Smooth muscle cell (in vitro differentiated cells): ENCODE data around the gene CNOT9. TPM values are rescaled to one million over a fixed set of nuclear protein-coding genes. Genes with fewer than 3 reads are reported as not detected.
A peak's percentile ranks its signal among the peaks of the same experiment; 100 is the strongest.

ENCODE experiments used
- DNase-seq: peaks from one replicate; lab custom pipeline; 2025; ENCODE audit not compliant: unreplicated experiment; lab: John Stamatoyannopoulos, UW
- H2AFZ ChIP-seq: fragments of 200-600 bp; sonication (generic); 2 replicates; pipeline ENCODE4 v1.6.0; 2016; ENCODE audit warnings: antibody characterized with exemption, low read depth, mild to moderate bottlenecking
- H3F3A ChIP-seq: fragments of 200-600 bp; sonication (generic); 2 replicates; pipeline ENCODE4 v1.6.0; 2017; ENCODE audit warnings: antibody characterized with exemption, low read depth
- H3K27ac ChIP-seq: fragments of 200-600 bp; sonication (generic); 2 replicates; pipeline ENCODE4 v1.5.1; 2016; ENCODE audit warnings: low read depth, mild to moderate bottlenecking
- H3K27me3 ChIP-seq: fragments of 200-600 bp; sonication (generic); 2 replicates; pipeline ENCODE4 v1.6.1; 2016; ENCODE audit warnings: low read depth, mild to moderate bottlenecking
- H3K36me3 ChIP-seq: fragments of 200-600 bp; sonication (generic); 2 replicates; pipeline ENCODE4 v1.5.1; 2016; ENCODE audit warnings: low read depth
- H3K4me1 ChIP-seq: fragments of 200-600 bp; sonication (generic); 2 replicates; pipeline ENCODE4 v1.5.1; 2016; ENCODE audit warnings: low read depth
- H3K4me2 ChIP-seq: fragments of 200-600 bp; sonication (generic); 2 replicates; pipeline ENCODE4 v1.6.0; 2016; ENCODE audit warnings: mild to moderate bottlenecking
- H3K4me3 ChIP-seq: fragments of 200-600 bp; sonication (generic); 2 replicates; pipeline ENCODE4 v1.5.1; 2016; ENCODE audit warnings: mild to moderate bottlenecking
- H3K79me2 ChIP-seq: fragments of 200-600 bp; sonication (generic); 2 replicates; pipeline ENCODE4 v1.6.0; 2016; ENCODE audit warnings: low read depth, mild to moderate bottlenecking
- H3K9ac ChIP-seq: fragments of 200-600 bp; sonication (generic); 2 replicates; pipeline ENCODE4 v1.6.0; 2016; ENCODE audit warnings: low read depth
- H3K9me3 ChIP-seq: fragments of 200-600 bp; sonication (generic); replicated peaks from 2 replicates; pipeline ENCODE4 v1.5.1; 2016; ENCODE audit warnings: low read depth
- H4K20me1 ChIP-seq: fragments of 200-600 bp; sonication (generic); 2 replicates; pipeline ENCODE4 v1.6.0; 2016; ENCODE audit warnings: low read depth
- WGBS: methylation state at CpG from one replicate; pipeline ENCODE4 v1.1.7; 2016; ENCODE audit warnings: low lambda C conversion rate; 5-methylcytosine and 5-hydroxymethylcytosine counted together
- polyA plus RNA-seq: library from polyadenylated mRNA; unstranded; fragments of >200 nt; fragmentation: Nextera tagmentation; extraction: Ambion mirVana; gene quantifications from 2 replicates; pipeline ENCODE4 v1.2.1, GENCODE V29; 2016
- total RNA-seq: library from RNA; depleted of rRNA; stranded (reverse); fragments of >200 nt; gene quantifications from 2 replicates; pipeline ENCODE4 v1.2.3, GENCODE V29; 2014
- TF ChIP-seq, protein P1 (sequence below): fragments of 200-600 bp; sonication (generic); IDR thresholded peaks from 2 replicates; pipeline ENCODE4 v1.5.1; 2017; ENCODE audit warnings: borderline replicate concordance, mild to moderate bottlenecking, antibody characterized with exemption; ENCODE audit not compliant: insufficient read depth, poor library complexity, severe bottlenecking

Gene CNOT9
- total and polyA plus RNA-seq, 2 experiments from 2014 or later = 26.0 to 57.8 TPM

DNA sequence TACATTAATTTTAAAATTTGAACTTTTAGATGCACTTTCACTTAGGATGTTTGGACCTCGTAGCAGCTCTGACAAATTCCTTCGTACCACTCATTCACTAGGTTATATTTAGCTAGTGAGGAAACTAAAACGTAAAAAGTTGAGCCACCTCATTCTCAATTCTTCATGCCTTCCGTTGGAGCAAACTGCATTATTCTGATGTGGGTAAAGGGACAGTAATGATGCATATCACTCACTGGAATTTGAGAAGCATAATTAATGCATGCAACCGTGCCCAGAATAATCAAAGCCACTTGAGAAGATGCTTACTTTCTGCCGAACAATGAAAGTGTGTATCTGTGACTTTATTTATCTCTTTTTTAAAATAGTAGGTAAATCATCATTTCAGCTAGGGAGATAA, 2.2 kb downstream of the CNOT9 start:
- H3K4me1 ChIP-seq = peaks cover 23% of the 10 kb centered on the region
- H3K36me3 ChIP-seq = no peaks in the 10 kb centered on the region
- H3K27ac ChIP-seq = peak overlapping the region; percentile 94
- no peaks in the 10 kb centered on the region for H3F3A ChIP-seq
- no peak overlapping the region for H3K9ac ChIP-seq
- no peaks in the 10 kb centered on the region for H3K27me3 ChIP-seq
- H2AFZ ChIP-seq = no peak overlapping the region
- no peak for DNase-seq
- peaks cover 96% of the 10 kb centered on the region for H3K79me2 ChIP-seq
- no peaks in the 10 kb centered on the region for H3K9me3 ChIP-seq
- H4K20me1 ChIP-seq = peaks cover 32% of the 10 kb centered on the region
- WGBS = 57% methylated on average over 6 of the region's 6 CpGs
- peak overlapping the region; percentile 88 for H3K4me2 ChIP-seq
- peak overlapping the region; percentile 74 for H3K4me3 ChIP-seq
- TF ChIP-seq, protein P1, sequence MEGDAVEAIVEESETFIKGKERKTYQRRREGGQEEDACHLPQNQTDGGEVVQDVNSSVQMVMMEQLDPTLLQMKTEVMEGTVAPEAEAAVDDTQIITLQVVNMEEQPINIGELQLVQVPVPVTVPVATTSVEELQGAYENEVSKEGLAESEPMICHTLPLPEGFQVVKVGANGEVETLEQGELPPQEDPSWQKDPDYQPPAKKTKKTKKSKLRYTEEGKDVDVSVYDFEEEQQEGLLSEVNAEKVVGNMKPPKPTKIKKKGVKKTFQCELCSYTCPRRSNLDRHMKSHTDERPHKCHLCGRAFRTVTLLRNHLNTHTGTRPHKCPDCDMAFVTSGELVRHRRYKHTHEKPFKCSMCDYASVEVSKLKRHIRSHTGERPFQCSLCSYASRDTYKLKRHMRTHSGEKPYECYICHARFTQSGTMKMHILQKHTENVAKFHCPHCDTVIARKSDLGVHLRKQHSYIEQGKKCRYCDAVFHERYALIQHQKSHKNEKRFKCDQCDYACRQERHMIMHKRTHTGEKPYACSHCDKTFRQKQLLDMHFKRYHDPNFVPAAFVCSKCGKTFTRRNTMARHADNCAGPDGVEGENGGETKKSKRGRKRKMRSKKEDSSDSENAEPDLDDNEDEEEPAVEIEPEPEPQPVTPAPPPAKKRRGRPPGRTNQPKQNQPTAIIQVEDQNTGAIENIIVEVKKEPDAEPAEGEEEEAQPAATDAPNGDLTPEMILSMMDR = no peak

DNA sequence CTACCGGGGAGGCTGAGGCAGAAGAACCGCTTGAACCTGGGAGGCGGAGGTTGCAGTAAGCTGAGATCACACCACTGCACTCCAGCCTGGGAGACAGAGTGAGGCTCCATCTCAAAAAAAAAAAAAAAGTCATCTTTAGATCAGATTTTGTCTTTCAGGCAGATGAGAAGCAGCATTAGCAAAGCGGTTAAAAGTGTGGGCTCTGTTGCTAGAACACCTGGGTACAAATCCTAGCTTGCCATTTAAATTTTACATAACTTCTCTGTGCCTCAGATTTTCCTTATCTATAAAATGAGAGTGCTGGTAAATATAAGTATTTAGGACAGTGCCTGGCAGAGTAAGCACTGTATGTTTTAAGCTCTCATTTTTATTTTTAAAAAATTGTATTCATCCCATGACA, 8.2 kb downstream of the CNOT9 start:
- no peak overlapping the region for H3K9ac ChIP-seq
- no peak overlapping the region for H2AFZ ChIP-seq
- no peak overlapping the region for H3K27ac ChIP-seq
- TF ChIP-seq, protein P1 = no peak
- H3F3A ChIP-seq = no peaks in the 10 kb centered on the region
- H3K4me3 ChIP-seq = no peak overlapping the region
- no peaks in the 10 kb centered on the region for H3K36me3 ChIP-seq
- H3K27me3 ChIP-seq = no peaks in the 10 kb centered on the region
- H3K9me3 ChIP-seq = no peaks in the 10 kb centered on the region
- H4K20me1 ChIP-seq = peaks cover 76% of the 10 kb centered on the region
- peaks cover 91% of the 10 kb centered on the region for H3K79me2 ChIP-seq
- H3K4me1 ChIP-seq = no peaks in the 10 kb centered on the region
- WGBS = 92% methylated on average over 4 of the region's 4 CpGs
- no peak for DNase-seq
- H3K4me2 ChIP-seq = no peak overlapping the region

DNA sequence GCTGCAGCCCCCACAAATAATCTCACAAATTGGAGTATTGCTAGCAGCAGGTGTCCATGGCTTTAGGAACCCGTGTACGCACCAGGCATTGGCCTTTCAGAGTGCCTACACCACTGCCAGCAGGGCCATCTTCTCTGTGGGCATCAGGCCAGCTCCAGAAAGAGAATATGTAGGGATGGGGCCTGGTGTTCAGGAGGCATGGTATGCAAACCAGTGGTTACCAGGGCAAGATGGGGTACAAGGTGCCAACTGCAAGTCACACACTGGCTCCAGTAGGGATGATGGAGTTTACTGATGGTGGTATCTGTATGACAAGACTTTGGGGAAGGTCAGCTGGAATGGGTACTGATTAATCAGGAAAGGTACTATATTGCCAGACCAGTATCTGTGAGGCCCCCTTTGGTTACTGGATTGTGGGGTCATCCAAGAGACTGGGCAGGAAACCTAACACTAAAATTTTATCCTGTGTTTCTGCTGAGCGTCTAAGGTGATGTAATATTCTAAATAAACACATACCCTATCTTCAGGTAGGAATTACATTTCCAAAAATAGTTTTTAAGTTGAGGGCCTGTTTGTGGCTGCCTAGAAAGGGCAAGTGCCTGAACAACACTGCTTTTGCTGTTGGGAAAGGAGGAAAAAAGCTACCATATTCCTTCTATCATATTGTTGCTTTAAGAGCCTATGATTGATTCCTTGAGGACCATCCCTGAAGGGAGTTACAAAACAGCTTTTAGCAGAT, 9.0 kb downstream of the CNOT9 start:
- no peak overlapping the region for H2AFZ ChIP-seq
- no peaks in the 10 kb centered on the region for H3F3A ChIP-seq
- no peaks in the 10 kb centered on the region for H3K9me3 ChIP-seq
- TF ChIP-seq, protein P1 = no peak
- peaks cover 76% of the 10 kb centered on the region for H4K20me1 ChIP-seq
- WGBS = 98% methylated on average over 3 of the region's 3 CpGs
- H3K9ac ChIP-seq = no peak overlapping the region
- H3K4me1 ChIP-seq = no peaks in the 10 kb centered on the region
- no peak for DNase-seq
- H3K27me3 ChIP-seq = no peaks in the 10 kb centered on the region
- H3K36me3 ChIP-seq = no peaks in the 10 kb centered on the region
- no peak overlapping the region for H3K4me3 ChIP-seq
- H3K4me2 ChIP-seq = no peak overlapping the region
- no peak overlapping the region for H3K27ac ChIP-seq
- peaks cover 83% of the 10 kb centered on the region for H3K79me2 ChIP-seq
